Measurements from ENCODE around the gene WNT9A. TPM values are rescaled to one million over a fixed set of nuclear protein-coding genes. Genes with fewer than 3 reads are reported as not detected.

The WNT9A gene
- total RNA-seq, 1 donor from 2014 or later = 0.99 TPM

GRCh38 chr1:227954163-227954850, 6.6 kb upstream of the WNT9A start:
- no peak for DNase-seq (ENCODE audit: low read depth in 2 of 2)

- DNase-seq (ENCODE audit: low read depth in 2 of 2) = no peak
These were observed 5.3 kb upstream of the WNT9A start for GRCh38 chr1:227953022-227953412.

GRCh38 chr1:227952374-227953021, 4.8 kb upstream of the WNT9A start:
- DNase-seq (ENCODE audit: low read depth in 2 of 2) = no peak

- DNase-seq (ENCODE audit: low read depth in 2 of 2) = no peak
These were observed 4.1 kb upstream of the WNT9A start for GRCh38 chr1:227951624-227952373.

- no peak for DNase-seq (ENCODE audit: low read depth in 2 of 2)
These were observed 3.1 kb upstream of the WNT9A start for GRCh38 chr1:227950735-227951346.

GRCh38 chr1:227949954-227950734, 2.4 kb upstream of the WNT9A start:
- DNase-seq (ENCODE audit: low read depth in 2 of 2) = no peak

- DNase-seq (ENCODE audit: low read depth in 2 of 2) = no peak
These were observed 1.7 kb upstream of the WNT9A start for GRCh38 chr1:227949341-227949921.

- no peak for DNase-seq (ENCODE audit: low read depth in 2 of 2)
These were observed 945 bp upstream of the WNT9A start for GRCh38 chr1:227948493-227949260.

GRCh38 chr1:227947386-227947675, 401 bp downstream of the WNT9A start:
- DNase-seq (ENCODE audit: low read depth in 2 of 2) = peak; percentile 40 to 44

- DNase-seq (ENCODE audit: low read depth in 2 of 2) = peak; percentile 84 to 87
These were observed 927 bp downstream of the WNT9A start for GRCh38 chr1:227946624-227947385.

GRCh38 chr1:227945891-227946623, 1.7 kb downstream of the WNT9A start:
- DNase-seq (ENCODE audit: low read depth in 2 of 2) = peak; percentile 72 to 92

- no peak for DNase-seq (ENCODE audit: low read depth in 2 of 2)
These were observed 2.5 kb downstream of the WNT9A start for GRCh38 chr1:227944931-227945890.

- DNase-seq (ENCODE audit: low read depth in 2 of 2) = no peak
These were observed 3.4 kb downstream of the WNT9A start for GRCh38 chr1:227944090-227944930.

GRCh38 chr1:227943381-227944089, 4.2 kb downstream of the WNT9A start:
- no peak for DNase-seq (ENCODE audit: low read depth in 2 of 2)

GRCh38 chr1:227942716-227943261, 4.9 kb downstream of the WNT9A start:
- DNase-seq (ENCODE audit: low read depth in 2 of 2) = no peak
